Breast epithelium (tissue), 3 donors: ENCODE results near the gene EDA.

ENCODE experiments used
- POLR2AphosphoS5 ChIP-seq, 3 donors: sonication (generic); formaldehyde crosslinking; IDR thresholded peaks; one replicate each; pipeline ENCODE4 v1.6.1; 2017; ENCODE audit warnings: antibody characterized with exemption in 3 of 3
- TF ChIP-seq, protein P1 (sequence below), 3 donors: fragments of 450-650 bp; IDR thresholded peaks; one replicate each; pipeline ENCODE4 v1.5.1; 2016 to 2017; ENCODE audit warnings: antibody characterized with exemption in 3 of 3, mild to moderate bottlenecking in 3 of 3, moderate library complexity in 3 of 3

DNA sequence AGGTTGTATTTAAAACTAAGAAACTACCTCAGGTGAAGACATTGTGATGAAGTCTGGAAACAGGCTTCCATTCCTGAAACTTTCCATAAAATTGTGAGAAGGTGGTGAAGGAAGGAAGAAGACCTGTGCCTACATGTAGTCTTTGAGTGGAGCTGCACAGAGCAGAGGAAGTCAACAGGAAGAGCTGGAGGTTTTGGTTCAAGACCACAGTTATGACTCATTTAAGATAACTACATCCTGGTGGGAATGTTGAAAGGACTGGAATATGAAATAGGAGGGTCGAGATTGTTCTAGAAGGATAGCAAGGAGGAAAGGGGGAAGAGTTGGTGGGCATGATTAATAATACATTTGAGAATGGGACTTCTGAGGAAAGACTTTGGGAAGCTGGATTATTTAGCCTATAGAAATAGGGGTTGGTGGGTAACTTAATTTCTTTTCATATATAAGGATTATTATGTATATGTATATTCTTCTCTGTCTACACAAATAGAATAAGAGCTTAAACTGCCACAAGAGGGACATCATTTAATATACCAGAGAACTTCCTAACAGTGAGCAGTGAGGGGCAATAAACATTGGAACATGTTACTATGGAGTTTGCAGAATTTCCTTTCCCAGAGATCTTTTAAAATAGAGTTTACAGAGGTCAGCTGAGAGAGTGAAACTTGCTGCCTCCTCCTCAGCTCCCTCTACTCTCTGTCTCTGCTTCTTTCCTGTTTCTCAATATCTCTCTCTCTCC is 410.4 kb downstream of the EDA start:
- TF ChIP-seq, protein P1, sequence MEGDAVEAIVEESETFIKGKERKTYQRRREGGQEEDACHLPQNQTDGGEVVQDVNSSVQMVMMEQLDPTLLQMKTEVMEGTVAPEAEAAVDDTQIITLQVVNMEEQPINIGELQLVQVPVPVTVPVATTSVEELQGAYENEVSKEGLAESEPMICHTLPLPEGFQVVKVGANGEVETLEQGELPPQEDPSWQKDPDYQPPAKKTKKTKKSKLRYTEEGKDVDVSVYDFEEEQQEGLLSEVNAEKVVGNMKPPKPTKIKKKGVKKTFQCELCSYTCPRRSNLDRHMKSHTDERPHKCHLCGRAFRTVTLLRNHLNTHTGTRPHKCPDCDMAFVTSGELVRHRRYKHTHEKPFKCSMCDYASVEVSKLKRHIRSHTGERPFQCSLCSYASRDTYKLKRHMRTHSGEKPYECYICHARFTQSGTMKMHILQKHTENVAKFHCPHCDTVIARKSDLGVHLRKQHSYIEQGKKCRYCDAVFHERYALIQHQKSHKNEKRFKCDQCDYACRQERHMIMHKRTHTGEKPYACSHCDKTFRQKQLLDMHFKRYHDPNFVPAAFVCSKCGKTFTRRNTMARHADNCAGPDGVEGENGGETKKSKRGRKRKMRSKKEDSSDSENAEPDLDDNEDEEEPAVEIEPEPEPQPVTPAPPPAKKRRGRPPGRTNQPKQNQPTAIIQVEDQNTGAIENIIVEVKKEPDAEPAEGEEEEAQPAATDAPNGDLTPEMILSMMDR (IDR thresholded peaks at IDR 0.05) = no peak
- no peak for TF ChIP-seq POLR2AphosphoS5 (IDR thresholded peaks at IDR 0.05)
